Bronchial smooth muscle cell (primary cell): Measurements from ENCODE around the gene TPBGL. TPM values are rescaled to one million over a fixed set of nuclear protein-coding genes. Genes with fewer than 3 reads are reported as not detected.

Experiments
- total RNA-seq: library from RNA; depleted of rRNA; stranded (reverse); fragments of >200 nt; gene quantifications from 2 replicates; pipeline ENCODE4 v1.2.1, GENCODE V29; 2014

Gene TPBGL, protein sequence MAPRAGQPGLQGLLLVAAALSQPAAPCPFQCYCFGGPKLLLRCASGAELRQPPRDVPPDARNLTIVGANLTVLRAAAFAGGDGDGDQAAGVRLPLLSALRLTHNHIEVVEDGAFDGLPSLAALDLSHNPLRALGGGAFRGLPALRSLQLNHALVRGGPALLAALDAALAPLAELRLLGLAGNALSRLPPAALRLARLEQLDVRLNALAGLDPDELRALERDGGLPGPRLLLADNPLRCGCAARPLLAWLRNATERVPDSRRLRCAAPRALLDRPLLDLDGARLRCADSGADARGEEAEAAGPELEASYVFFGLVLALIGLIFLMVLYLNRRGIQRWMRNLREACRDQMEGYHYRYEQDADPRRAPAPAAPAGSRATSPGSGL
- not detected in 2 replicates for total RNA-seq

GRCh38 chr11:75240311-75241035 is at the start of gene TPBGL:
TPBGL (plus strand) TSS chr11:75240774; CDS start chr11:75241050, 276 bp downstream.

Other genes with a start within 250 kb of the TPBGL start
- not detected in 2 replicates for gene OR2AT4, start 143.9 kb upstream of the TPBGL start, total RNA-seq
- gene SLCO2B1, start 89.7 kb upstream of the TPBGL start, total RNA-seq: not detected in 2 replicates
- 26.3 and 62.9 TPM in 2 replicates for gene ARRB1, start 110.9 kb downstream of the TPBGL start, total RNA-seq
- 2,288 and 3,828 TPM in 2 replicates for gene RPS3, start 158.7 kb downstream of the TPBGL start, total RNA-seq
- 0.43 and 2.5 TPM in 2 replicates for gene KLHL35, start 192.4 kb downstream of the TPBGL start, total RNA-seq